HL-60 (cell line): Measurements from ENCODE around the gene SP2.

Source experiments
- DNase-seq, 2 experiments: peaks; one replicate each; pipeline ENCODE4 v3.0.0-alpha.2; 2010 to 2020; ENCODE audit warnings: low read depth in 1 of 2, low spot score in 1 of 2
- H3K27ac ChIP-seq: fragments of 250-450 bp; sonication (Bioruptor Pico); replicated peaks from 2 replicates; pipeline ENCODE4 v1.5.1; 2020; ENCODE audit warnings: mild to moderate bottlenecking, moderate library complexity
- H3K27me3 ChIP-seq: fragments of 250-450 bp; sonication (Bioruptor Pico); 2 replicates; pipeline ENCODE4 v1.5.1; 2021; ENCODE audit warnings: mild to moderate bottlenecking, moderate library complexity; ENCODE audit not compliant: insufficient read depth, poor library complexity, severe bottlenecking
- H3K4me3 ChIP-seq: replicated peaks from 2 replicates; pipeline ENCODE4 v1.5.1; 2011; ENCODE audit warnings: mild to moderate bottlenecking, control low read depth, low read length; ENCODE audit not compliant: insufficient read depth
- CTCF ChIP-seq: IDR thresholded peaks from one replicate; pipeline ENCODE4 v1.5.1; 2011; ENCODE audit warnings: low read length, control low read depth, inconsistent platforms; ENCODE audit not compliant: insufficient read depth
- GABPA ChIP-seq: IDR thresholded peaks from 2 replicates; pipeline ENCODE4 v1.6.1; 2012; ENCODE audit warnings: low read depth
- POLR2AphosphoS5 ChIP-seq: IDR thresholded peaks from 2 replicates; pipeline ENCODE4 v1.6.1; 2012; ENCODE audit warnings: low read depth
- REST ChIP-seq: IDR thresholded peaks from 2 replicates; pipeline ENCODE4 v1.6.1; 2012; ENCODE audit warnings: low read depth; ENCODE audit not compliant: insufficient replicate concordance
- SPI1 ChIP-seq: IDR thresholded peaks from 2 replicates; pipeline ENCODE4 v1.6.1; 2012; ENCODE audit warnings: low read depth, mild to moderate bottlenecking, borderline replicate concordance

Gene SP2

GRCh38 chr17:47872651-47873161 lies 23.3 kb upstream of the SP2 start:
- Histone ChIP-seq H3K27me3 (peaks cover 9% of the 10 kb centered on the region), H3K4me3 (no peak overlapping the region), H3K27ac (no peak overlapping the region)
- DNase-seq: no peak
- TF ChIP-seq CTCF: no peak
- TF ChIP-seq REST: no peak
- no peak for TF ChIP-seq GABPA
- TF ChIP-seq POLR2AphosphoS5: no peak
- no peak for TF ChIP-seq SPI1

- TF ChIP-seq REST (no peak), SPI1 (no peak), POLR2AphosphoS5 (no peak), CTCF (no peak), GABPA (no peak)
- no peak for DNase-seq
- H3K27ac ChIP-seq: no peak overlapping the region
- H3K4me3 ChIP-seq: no peak overlapping the region
- H3K27me3 ChIP-seq: peaks cover 9% of the 10 kb centered on the region
These were observed 22.6 kb upstream of the SP2 start for GRCh38 chr17:47873200-47874090.

- no peak for TF ChIP-seq GABPA
- TF ChIP-seq POLR2AphosphoS5: no peak
- TF ChIP-seq SPI1: no peak
- TF ChIP-seq CTCF: no peak
- TF ChIP-seq REST: no peak
- Histone ChIP-seq H3K27ac (no peak overlapping the region), H3K4me3 (no peak overlapping the region), H3K27me3 (peaks cover 14% of the 10 kb centered on the region)
- no peak for DNase-seq
These were observed 20.7 kb upstream of the SP2 start for GRCh38 chr17:47875011-47875985.
